Tibial nerve (tissue), 4 donors: ENCODE data around the gene FA2H.

Experiments used
- EP300 ChIP-seq, 2 donors: sonication (generic); formaldehyde crosslinking; IDR thresholded peaks; one replicate each; pipeline ENCODE4 v1.6.1; 2017; ENCODE audit warnings: antibody characterized with exemption in 2 of 2, mild to moderate bottlenecking in 1 of 2
- TF ChIP-seq, protein P1 (sequence below), 5 experiments: fragments of 200-600 bp in 3 of 5; fragments of 450-650 bp in 2 of 5; sonication (generic) in 3 of 5; IDR thresholded peaks; one replicate each; pipeline ENCODE4 v1.5.1; 2016 to 2019; ENCODE audit warnings: antibody characterized with exemption in 5 of 5, mild to moderate bottlenecking in 3 of 5, moderate library complexity in 2 of 5

DNA sequence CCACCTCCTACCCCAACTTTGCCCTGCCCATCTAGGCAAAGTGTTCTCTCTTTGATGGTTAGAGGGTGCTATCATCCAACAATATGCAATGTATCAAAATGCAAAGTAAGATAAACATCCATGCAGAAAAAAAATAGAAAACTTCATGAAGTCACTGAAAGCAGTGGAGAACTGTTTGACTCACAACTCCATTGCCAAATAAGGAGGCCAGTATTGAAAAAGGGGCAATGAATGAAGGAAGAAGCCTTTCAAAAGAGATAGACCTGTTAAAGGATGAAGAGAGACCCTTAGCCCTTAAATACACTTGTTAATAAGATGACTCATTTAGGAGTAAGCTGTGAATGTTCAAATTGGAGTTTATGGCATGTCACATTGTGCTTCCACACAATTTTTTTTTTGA, 13.0 kb downstream of the FA2H start:
- TF ChIP-seq, protein P1, sequence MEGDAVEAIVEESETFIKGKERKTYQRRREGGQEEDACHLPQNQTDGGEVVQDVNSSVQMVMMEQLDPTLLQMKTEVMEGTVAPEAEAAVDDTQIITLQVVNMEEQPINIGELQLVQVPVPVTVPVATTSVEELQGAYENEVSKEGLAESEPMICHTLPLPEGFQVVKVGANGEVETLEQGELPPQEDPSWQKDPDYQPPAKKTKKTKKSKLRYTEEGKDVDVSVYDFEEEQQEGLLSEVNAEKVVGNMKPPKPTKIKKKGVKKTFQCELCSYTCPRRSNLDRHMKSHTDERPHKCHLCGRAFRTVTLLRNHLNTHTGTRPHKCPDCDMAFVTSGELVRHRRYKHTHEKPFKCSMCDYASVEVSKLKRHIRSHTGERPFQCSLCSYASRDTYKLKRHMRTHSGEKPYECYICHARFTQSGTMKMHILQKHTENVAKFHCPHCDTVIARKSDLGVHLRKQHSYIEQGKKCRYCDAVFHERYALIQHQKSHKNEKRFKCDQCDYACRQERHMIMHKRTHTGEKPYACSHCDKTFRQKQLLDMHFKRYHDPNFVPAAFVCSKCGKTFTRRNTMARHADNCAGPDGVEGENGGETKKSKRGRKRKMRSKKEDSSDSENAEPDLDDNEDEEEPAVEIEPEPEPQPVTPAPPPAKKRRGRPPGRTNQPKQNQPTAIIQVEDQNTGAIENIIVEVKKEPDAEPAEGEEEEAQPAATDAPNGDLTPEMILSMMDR (IDR thresholded peaks at IDR 0.05) = no peak
- TF ChIP-seq EP300 (IDR thresholded peaks at IDR 0.05) = no peak
